ENCODE measurements around the gene CD84.

DNA sequence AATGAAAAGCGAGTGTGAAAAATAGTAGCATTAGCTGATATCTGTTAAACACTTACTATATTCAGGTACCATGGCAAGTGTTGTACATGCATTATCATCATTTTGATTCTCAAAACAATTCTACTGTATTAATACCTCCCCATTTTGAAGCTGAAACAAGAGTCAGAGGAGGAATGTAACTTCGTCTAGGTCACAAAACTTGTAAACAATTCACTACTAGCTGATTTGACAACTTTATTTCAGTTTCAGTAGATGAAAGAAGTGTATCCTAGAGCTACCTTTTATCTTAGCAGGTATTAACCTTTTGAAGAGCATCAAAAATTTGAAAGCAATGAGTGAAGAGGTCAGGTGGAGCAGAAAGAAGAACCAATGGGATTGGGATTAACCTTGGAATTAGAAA, 1.6 kb downstream of the CD84 start:
- TF ChIP-seq POLR2A (IDR thresholded peaks at IDR 0.05) (no peak), CTCF (IDR thresholded peaks at IDR 0.05) (no peak)

Measured in heart left ventricle (tissue), 13 donors.